H1 (cell line): ENCODE results near the gene IP6K3. TPM values are rescaled to one million over a fixed set of nuclear protein-coding genes. Genes with fewer than 3 reads are reported as not detected.
A peak's percentile ranks its signal among the peaks of the same experiment; 100 is the strongest.

Experiments used
- microRNA counts: library from miRNA; unstranded; fragments of <30 nt; microRNA quantifications from one replicate; lab custom pipeline; 2015
- microRNA-seq, 2 experiments: library from miRNA; unstranded; fragments of <30 nt; microRNA quantifications; one replicate each; pipeline versions ENCODE4 to v1.2.0, GENCODE V29; 2016 to 2020; ENCODE audit warnings: borderline microRNAs expressed in 2 of 2, borderline number of aligned reads in 2 of 2, borderline replicate concordance in 1 of 2
- polyA plus RNA-seq, 7 experiments: library from polyadenylated mRNA; depleted of rRNA in 3 of 7; stranded (reverse) in 5 of 7; unstranded in 2 of 7; fragments of >200 nt in 5 of 7; fragments of 200-250 nt in 2 of 7; gene quantifications; 1 replicate in 5 of 7; 2 replicates in 1 of 7; 4 replicates in 1 of 7; pipeline versions ENCODE4 v1.2.1 to v1.2.3, GENCODE V29; 2011 to 2013; ENCODE audit warnings: missing spikeins in 2 of 7, mixed read lengths in 2 of 7
- small RNA-seq: library from polyadenylated mRNA; stranded (forward); fragments of <200 nt; extraction: miRNeasy Mini kit (QIAGEN cat#:217004); gene quantifications from one replicate; pipeline ENCODE3, GENCODE V24; 2013; ENCODE audit not compliant: insufficient read depth
- total RNA-seq: library from RNA; stranded (reverse); fragmentation: NEBNext Ultra II Directional; extraction: Animal tissue kit (Norgen Biotek cat#: 25700); gene quantifications from 2 replicates; pipeline ENCODE4 v1.2.1, GENCODE V29; 2021

Gene IP6K3
- total and polyA plus RNA-seq, 2 of the 8 experiments (the other 6 are each of a cell fraction or from before 2014, with no cell fraction given) = 0.22 to 0.73 TPM

MicroRNA genes within 50 kb of the gene (microRNA counts, 767-probe panel; counts per million panel counts)
- microRNA hsa-miR-3934 (lab: Ali Mortazavi, UCI) = 879 counts per million, percentile 95 among the panel's probes with 10 or more counts

Small RNA genes lying within 50 kb of the gene (microRNA-seq; reads per million reads assigned to microRNA genes)
- gene MIR3934 = 1.1 to 1.6 reads per million in 2 experiments

Small RNA genes lying within 50 kb of the gene (small RNA-seq; reads per million reads assigned to genes)
- not detected for gene MIR3934

Other genes with a start within 250 kb of the IP6K3 start
- gene BAK1, start 166.6 kb downstream of the IP6K3 start, total RNA-seq = 43.3 and 45.1 TPM in 2 replicates
- 43.4 and 51.4 TPM in 2 replicates for gene BAK1, start 166.6 kb downstream of the IP6K3 start, polyA plus RNA-seq (2011; rRNA removed)
- 44.9 and 45.7 TPM in 2 replicates for gene ITPR3, start 125.6 kb downstream of the IP6K3 start, total RNA-seq
- 29.1 and 37.2 TPM in 2 replicates for gene ITPR3, start 125.6 kb downstream of the IP6K3 start, polyA plus RNA-seq (2011; rRNA removed)
- 104 and 107 TPM in 2 replicates for gene UQCC2, start 35.2 kb downstream of the IP6K3 start, total RNA-seq
- 44.1 and 52.1 TPM in 2 replicates for gene UQCC2, start 35.2 kb downstream of the IP6K3 start, polyA plus RNA-seq (2011; rRNA removed)
- 54.1 and 57.3 TPM in 2 replicates for gene LEMD2, start 42.2 kb upstream of the IP6K3 start, total RNA-seq
- gene LEMD2, start 42.2 kb upstream of the IP6K3 start, polyA plus RNA-seq (2011; rRNA removed) = 32.7 and 54.9 TPM in 2 replicates
- gene MLN, start 57.1 kb upstream of the IP6K3 start, total RNA-seq = not detected in 2 replicates
- gene MLN, start 57.1 kb upstream of the IP6K3 start, polyA plus RNA-seq (2011; rRNA removed) = 0.31 TPM in 1 of 2 replicates, not detected in the other